T-helper 9 cell (primary cell): Measurements from ENCODE around the gene DMRTC2.

Experiments used
- DNase-seq: peaks from one replicate; pipeline ENCODE4 v3.0.0-alpha.2; 2020

The DMRTC2 gene

DNA sequence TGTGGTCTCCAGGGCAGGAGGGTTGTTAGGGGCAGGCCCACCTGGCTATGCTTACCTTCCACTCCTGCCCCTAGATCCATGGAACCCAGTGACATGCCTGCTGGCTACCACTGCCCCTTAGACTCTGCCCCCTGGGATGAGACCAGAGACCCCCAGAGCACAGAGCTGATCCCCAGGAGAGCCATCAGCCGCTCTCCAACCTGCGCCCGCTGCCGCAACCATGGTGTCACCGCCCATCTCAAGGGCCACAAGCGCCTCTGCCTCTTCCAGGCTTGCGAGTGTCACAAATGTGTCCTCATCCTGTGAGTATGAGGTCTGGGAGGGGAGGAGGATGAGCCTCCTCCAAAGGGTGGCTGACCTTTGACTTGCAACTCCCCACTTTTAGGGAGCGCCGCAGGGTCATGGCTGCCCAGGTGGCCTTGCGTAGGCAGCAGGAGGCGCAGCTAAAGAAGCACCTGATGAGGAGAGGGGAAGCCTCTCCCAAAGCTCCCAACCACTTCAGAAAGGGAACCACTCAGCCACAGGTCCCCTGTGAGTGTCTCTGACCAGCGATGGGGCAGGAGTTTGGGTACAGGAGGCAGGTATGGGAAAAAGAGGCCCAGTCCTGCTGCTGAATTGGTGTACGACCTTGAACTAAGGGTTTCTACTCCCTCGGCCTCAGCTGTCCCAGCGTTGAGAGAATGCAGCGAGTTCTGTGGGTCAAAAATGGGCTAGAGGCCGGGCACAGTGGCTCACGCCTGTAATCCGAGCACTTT lies 2.7 kb downstream of the DMRTC2 start:
- DNase-seq: no peak

DNA sequence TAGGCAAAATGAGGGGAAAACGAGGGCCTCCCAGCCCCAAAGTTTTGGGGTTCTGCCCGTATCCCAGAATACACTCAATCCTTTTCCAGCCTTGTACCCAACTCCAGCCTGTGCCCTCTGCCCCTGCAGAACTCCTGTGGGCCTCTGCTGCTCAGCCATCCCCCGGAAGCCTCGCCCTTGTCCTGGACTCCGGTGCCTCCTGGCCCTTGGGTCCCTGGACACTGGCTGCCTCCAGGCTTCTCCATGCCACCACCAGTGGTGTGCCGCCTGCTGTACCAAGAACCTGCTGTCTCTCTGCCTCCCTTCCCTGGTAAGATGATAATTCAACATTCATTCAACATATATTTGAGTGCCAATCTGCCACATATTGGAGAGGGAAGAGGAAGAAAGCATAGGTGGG lies 3.8 kb downstream of the DMRTC2 start:
- DNase-seq: no peak

DNA sequence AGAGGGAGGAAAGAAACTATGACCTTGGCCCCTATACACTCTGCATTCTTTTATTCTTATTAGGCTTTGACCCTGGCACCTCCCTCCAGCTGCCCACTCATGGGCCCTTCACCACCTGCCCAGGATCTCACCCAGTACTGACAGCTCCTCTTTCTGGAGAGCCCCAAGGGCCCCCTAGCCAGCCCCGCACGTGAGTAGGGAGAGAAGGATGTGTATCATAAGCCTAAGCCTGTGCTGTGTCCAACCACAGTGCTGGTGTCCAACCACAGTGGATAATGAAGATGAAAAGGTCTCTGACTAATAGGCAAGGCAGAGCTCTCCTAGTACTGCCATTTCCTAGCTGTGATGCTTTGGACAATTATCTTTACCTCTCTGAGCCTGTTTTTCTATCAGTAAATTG lies 4.2 kb downstream of the DMRTC2 start:
- DNase-seq: no peak

DNA sequence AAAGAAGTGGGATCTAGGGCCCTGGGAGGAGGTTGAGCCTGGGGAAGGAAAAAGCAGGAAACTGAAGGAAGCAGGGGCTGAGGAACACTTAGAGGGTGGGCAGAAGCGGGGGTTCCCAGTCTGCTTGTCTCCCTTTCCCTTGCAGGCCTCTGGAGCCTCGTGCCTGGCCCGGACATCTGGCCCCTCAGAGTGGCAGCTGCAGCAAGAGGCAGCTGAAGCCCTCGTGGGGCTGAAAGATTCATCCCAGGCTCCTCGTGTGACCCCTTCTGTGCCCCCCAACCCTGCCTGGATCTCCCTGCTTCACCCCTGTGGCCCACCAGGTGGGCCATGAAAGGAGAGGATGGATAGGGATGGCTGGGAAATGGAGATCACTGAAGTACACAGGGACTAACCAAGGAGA lies 5.5 kb downstream of the DMRTC2 start:
- no peak for DNase-seq

DNA sequence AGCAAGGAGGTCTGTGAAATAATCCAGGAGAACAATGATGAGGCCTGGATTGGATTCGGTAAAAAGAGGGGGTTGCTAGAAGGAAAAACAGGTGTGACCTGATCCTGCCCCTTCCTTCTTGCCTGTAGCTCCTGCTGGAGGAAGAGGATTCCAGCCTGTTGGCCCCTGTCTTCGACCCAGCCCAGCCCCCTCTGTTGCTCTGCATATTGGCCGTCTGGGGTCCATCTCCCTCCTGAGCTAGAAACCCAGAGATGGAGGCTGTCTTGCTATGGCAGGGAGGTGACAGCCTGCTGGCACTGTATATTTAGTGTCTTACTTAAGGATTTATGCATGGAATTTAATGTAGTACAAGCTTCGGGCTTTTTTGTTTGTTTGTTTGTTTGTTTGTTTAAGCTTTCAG lies 6.6 kb downstream of the DMRTC2 start:
- no peak for DNase-seq

DNA sequence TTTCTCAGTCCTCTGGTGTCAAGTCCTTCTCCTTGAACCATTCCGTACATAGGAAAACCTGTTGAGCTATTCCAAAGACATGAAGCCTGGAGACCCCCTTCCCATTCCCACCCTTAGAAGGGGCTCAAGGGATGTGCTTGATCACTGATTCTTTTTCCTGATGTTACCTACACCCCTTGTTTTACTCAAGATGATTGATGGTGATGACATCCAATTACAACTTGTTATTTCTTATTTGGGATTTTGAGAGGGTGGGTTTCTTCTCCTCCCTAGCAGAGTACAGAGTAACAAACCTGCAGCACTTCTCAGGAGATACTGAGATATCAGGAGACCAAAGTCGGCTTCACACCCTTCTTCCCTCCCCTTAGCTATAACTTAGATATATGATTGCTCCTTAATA lies 8.5 kb downstream of the DMRTC2 start:
- no peak for DNase-seq

DNA sequence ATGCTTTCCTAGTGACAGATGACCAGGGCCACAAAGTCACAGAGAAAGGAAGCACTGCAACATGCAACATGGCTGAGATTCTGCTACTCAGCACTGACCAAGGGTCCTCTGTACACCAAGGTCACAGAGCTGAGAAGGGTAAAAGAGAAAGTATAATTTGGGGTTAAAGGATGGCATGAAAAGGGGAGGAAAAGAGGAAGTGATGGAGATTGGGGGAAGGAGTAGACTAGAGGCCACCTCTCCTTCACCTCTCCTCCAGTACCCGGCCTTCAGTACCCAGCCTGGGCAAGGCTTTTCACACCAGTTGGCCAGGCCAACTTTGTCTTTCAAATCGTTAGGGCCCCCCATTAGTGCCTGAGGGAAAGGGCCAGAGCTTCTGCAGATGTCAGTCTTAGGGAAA lies 8.9 kb downstream of the DMRTC2 start:
- no peak for DNase-seq

DNA sequence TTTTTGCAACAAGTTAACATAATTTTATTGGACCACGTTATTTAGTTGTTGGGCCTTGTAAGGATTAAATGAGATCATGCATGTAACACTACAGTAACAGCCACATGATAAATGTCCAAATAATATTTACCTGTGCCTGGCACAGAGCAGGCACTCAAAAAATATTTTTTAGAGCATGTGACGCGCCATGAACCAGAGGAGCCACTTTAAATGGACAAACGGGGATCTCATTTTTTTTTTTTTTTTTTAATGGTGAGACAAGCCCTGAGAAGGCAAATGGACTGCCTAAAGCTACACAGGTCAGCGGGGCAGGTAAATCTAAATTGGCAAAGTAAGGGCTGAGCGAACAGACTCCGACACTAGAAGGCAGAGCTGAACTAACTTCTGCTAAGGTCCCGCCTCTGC lies 14.4 kb downstream of the DMRTC2 start:
- no peak for DNase-seq

DNA sequence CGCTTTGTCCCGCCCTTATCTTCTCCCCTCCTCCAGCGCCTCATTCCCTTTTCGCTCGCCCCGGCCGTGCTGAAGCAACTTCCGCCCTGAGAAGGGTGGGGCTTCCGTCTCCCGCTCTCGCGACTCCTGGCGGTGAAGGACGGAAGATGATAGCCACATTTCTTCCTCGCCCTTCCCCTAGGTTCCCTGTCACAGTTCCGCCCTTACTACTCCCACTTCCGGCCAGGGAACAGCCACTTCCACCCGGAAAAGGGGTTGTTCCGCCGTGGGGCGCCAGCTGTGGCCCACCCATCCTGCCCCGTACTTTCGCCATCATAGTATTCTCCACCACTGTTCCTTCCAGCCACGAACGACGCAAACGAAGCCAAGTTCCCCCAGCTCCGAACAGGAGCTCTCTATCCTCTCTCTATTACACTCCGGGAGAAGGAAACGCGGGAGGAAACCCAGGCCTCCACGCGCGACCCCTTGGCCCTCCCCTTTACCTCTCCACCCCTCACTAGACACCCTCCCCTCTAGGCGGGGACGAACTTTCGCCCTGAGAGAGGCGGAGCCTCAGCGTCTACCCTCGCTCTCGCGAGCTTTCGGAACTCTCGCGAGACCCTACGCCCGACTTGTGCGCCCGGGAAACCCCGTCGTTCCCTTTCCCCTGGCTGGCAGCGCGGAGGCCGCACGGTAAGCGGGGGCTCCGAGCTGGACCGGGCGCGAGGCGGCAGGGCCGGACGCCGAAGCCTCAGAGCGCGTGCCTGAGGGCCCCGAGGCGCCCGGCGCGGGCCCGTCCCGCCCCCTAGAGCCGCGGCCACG lies 15.0 kb downstream of the DMRTC2 start, which contains the start of gene RPS19:
Gene RPS19, plus strand, starts transcription at position 638 of the 801 bp plus-strand sequence. CDS start 520 bp downstream, outside the sequence.
- DNase-seq: peak; percentile 98

DNA sequence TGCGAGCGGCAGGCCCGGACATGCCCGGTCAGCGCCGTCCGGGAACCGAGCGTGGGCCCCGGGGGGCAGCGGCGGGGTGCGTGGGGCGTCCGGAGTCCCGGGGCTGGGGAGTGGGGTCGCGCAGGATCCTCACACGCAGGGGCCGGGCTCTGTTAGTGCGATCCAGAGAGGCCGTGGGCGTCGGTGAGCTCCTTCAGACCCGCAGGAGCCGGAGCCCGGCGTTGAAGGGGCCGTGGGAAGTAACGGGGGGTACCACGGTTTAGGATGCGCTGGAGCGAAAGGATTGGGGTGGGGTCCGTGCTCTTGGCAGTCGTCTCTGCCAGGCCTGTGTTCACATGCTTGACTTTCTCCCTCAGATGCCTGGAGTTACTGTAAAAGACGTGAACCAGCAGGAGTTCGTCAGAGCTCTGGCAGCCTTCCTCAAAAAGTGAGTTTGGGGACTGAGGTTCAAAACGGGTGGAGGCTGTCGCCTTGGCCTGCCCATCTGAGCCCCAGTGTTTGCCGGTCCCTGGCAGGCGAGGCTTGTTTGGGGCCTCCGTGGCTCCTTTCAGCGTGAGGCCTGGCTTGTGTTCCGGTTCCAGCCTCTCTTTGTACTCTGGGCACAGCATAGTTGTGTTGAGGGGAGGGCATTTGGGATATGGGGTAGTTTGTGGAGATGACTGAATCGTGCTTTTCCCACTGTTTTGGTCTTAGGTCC lies 15.7 kb downstream of the DMRTC2 start:
- no peak for DNase-seq

DNA sequence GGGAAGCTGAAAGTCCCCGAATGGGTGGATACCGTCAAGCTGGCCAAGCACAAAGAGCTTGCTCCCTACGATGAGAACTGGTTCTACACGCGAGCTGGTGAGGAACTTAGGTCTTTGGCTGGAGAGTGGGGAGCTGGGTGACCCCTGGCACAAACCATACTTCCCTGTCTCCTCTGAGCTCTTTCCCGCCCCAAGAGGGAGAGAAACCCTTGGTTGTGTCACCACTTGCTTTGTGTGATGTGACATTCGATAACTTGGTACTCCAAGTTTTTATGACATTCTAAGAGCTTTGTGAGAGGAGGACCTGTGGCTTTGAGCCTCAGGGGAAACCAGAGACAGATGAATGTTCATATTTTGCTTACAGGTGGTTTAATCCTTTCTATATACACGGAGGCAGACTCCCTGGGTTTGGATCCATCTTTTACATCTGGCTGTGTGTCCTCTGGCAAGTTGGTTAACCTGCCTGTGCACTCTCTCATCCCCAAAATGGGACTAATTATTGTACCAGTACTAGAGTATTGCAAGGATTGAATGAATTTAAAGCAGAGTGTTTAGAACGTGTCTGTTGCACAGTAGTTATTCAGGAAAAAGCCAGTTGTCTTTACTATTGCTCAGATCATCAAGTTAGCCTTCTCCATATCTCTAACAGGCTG lies 16.4 kb downstream of the DMRTC2 start:
- no peak for DNase-seq

DNA sequence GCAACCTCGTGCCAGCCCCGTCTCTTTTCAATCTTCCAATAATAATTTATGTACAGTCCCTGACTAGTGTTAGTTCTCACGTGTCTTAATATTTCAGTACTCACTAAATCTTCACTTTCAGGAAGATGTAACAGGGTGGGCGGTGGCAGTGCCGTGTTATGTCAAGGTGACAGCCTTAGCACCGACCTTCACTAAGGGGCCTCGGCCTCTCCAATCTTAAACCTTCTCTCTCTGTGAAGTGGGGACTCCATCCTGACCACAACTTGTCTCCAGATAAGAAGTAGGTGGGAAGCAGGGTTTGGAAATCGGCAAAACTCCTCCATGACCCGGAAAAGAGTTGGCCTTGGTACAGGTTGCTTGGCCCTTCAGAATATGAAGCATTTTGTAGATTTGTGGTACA lies 17.0 kb downstream of the DMRTC2 start:
- DNase-seq: no peak

DNA sequence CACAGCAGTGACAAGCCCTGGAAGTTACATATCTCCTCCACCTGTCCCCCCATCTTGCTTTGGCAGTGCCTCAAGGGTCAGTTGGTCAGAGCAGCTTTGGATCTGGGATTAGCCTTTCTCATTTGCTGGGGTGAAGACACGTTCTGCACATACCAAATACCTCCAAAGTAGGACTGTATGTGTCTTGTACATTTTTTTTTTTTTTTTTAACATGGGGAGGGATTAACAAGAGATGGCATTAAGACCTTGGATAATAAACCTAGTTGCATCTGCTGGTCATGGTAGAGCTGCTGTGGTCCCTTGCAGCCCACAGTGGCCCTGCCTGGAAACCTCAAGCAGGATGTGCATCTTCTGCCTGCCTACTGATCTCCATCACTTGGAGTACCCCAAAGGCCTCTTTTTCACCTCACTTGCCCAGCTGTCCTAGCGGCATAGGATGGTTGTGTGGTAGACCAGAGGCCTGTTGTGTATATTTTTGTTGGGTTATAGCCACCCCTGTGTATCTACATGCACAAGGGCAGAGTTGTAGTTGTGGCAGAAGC lies 17.7 kb downstream of the DMRTC2 start:
- no peak for DNase-seq

DNA sequence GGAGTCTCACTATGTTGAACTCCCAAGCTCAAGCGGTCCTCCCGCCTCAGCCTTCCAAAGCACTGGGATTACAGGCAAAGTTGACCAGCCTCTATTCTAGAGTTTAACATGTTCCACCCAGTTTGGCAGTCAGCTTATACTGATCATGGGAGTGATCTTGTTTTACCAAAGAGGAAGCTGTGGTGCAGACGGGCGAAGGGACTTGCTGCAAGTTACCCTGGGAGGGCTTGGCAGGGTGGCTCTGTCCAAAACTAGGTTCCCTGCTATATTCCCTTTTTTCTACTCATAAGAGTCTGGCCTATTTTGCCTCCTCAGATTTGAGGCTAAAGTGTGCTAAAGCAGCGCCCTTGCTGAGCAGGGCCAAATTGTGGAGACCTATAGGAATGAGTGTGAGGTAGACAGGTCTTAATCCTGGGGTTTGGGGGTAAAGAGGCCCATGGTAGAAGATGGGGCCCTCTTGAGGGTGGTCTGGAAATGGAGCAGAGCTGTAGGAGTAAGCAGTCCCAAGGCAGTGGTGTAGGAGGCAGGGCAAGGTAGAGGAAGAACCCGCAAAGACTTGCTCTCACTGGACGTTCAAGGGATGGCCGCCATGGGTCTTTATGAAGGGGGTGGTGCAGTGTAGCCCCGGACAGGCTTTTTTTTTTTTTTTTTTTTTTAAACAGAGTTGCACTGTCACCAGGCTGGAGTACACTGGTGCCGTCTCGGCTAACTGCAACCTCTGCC lies 18.5 kb downstream of the DMRTC2 start:
- DNase-seq: no peak

DNA sequence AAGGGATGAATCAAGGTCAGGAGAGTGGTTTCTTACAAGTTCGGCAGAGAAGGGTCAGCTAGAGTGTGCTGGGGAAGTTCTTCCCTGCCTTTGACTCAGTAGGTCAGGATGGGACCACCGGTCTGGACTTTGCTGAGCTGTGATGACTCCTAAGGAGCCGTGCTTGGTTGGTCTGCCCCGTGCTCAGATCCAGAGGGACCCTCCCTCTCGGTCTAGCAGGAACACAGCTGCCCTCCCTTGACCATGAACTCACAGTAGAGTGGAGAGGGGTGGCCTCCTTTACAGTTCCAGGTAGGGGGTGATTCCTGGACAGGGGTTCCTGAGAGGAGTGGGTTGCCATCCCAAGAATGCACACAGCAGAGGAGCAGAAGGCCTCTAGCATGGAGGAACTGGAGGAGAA lies 19.5 kb downstream of the DMRTC2 start:
- no peak for DNase-seq

DNA sequence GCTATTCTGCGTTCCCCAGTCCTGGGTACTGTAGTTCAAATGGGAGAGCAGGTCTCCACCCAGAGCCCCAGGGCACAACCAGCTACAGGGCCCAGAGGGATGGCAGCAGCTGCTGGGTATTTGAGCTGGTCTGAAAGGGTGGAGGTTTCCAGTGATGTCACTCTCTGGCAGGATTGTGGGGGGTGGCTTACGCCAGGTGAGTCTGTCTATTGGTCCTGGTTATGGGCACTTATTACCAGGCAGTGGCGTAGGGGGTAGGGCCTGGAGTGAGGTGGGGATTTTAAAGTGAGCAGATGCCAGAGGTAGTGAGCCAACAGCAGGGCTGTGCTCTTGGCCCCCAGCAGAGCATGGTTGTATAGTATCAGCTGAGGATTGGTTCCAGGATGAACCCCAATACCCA lies 21.4 kb downstream of the DMRTC2 start:
- DNase-seq: no peak

DNA sequence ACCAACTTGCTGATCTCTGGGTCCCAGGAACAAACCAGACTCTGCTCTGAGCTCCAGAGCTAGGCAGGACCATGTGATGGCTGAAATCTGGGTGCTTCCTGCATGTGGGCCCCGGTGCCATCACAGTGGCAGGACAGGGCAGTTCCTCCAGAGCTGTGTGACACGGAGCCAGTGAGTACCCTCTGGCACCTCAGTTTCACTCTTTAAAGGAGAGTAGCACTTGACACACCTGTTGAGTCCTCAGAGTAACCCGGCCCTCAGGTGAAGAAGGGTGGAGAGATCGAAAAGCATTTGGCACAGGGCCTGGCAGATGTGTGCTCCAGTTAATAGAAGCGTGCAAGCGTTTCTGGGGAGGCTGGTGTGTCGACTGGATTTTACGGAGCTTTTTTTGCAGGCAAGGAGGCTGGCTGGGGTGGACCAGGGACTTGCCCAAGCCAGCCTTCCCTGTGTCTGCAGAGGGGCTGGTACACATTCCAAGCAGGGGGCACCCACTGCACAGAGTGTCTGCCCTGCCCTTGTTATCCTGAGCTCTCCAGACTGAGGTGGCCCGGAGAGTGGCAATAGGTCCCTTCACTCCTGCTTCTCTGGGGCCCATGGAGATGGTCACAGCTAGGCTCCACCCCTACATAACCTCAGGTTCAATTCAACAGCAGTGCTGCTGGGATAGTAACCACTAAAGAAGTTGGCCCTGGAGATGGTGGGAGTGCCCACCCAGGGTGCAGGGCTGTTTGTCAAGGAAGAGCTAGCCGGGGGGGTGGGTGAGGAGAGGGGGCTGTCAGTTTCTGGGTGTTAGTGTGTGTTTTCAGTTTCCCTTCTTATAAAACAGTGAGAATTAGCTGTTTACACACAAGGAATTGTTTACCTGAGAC lies 23.5 kb downstream of the DMRTC2 start:
- DNase-seq: no peak

DNA sequence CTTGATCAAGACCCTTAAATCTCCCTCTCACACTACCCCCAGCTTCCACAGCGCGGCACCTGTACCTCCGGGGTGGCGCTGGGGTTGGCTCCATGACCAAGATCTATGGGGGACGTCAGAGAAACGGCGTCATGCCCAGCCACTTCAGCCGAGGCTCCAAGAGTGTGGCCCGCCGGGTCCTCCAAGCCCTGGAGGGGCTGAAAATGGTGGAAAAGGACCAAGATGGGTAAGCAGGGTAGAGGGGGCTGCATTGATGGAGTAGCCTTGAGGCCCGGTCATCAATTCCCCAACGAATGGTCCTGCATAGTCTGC lies 24.1 kb downstream of the DMRTC2 start:
- DNase-seq: no peak

DNA sequence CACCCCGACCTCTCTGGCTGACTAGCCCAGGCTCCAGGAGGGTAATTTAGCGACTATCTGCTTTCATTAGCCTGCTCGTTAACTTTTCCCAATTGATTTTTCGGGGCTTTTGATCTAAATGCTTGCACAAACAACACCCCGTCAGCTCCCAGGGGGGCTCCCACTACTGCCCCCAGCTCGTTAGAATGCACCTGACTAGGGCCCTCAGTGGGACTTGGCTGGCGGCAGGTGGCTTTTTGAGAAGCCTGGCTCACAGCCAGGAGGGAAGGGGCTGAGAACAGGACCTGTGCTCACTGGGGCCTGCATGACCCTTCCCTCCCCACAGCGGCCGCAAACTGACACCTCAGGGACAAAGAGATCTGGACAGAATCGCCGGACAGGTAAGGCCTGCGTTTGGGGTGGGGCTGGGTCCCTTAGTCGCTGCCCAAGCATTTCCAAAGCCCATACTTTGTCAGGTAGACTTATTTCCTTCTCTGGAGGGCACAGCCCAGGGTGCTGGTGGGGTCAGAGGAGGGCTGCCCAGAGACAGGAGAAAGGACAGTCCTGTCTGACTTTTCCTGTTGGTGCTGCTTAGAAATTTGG lies 24.6 kb downstream of the DMRTC2 start:
- DNase-seq: no peak

DNA sequence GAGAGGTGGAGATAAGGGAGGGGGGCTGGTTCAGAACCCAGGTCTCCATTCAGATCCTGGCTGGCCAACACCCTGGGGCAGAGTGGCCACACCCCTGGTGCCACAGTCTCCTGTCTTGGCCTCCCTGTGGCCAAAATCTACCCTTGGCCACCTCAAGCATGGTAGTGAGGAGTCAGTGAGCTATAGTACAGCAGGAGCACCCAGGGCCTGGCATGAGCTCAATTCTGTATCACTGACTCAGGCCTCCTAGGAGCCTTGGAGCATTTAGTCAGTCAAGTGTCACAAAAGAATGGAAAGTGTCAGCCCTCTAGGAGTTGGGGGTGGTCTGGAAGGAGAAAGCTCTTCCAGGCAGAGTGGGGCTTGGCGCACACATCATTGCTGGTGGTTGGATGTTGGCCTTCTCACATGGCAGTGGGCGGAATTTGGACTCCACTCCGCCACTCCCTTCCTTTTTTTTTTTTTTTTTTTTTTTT lies 25.6 kb downstream of the DMRTC2 start:
- DNase-seq: no peak
